ENCODE data around the gene TMEM132D.

The TMEM132D gene

GRCh38 chr12:129184127-129184928 lies 719.5 kb downstream of the TMEM132D start:
- no peak for DNase-seq (ENCODE audit: low read depth)

GRCh38 chr12:129179941-129180553 lies 723.8 kb downstream of the TMEM132D start:
- no peak for DNase-seq (ENCODE audit: low read depth)

GRCh38 chr12:129169928-129170327 lies 733.9 kb downstream of the TMEM132D start:
- DNase-seq (ENCODE audit: low read depth), result no peak

- DNase-seq (ENCODE audit: low read depth), result no peak
Observed at GRCh38 chr12:129163861-129164260, 740.0 kb downstream of the TMEM132D start.

GRCh38 chr12:129163461-129163860 lies 740.4 kb downstream of the TMEM132D start:
- DNase-seq (ENCODE audit: low read depth), result no peak

GRCh38 chr12:129162805-129163204 lies 741.0 kb downstream of the TMEM132D start:
- no peak for DNase-seq (ENCODE audit: low read depth)

GRCh38 chr12:129161511-129161910 lies 742.3 kb downstream of the TMEM132D start:
- DNase-seq (ENCODE audit: low read depth), result no peak

- DNase-seq (ENCODE audit: low read depth), result no peak
Observed at GRCh38 chr12:129160282-129160681, 743.5 kb downstream of the TMEM132D start.

- DNase-seq (ENCODE audit: low read depth), result no peak
Observed at GRCh38 chr12:129152351-129153104, 751.3 kb downstream of the TMEM132D start.

GRCh38 chr12:129150721-129151120 lies 753.1 kb downstream of the TMEM132D start:
- no peak for DNase-seq (ENCODE audit: low read depth)

- DNase-seq (ENCODE audit: low read depth), result no peak
Observed at GRCh38 chr12:129145381-129145780, 758.4 kb downstream of the TMEM132D start.

- DNase-seq (ENCODE audit: low read depth), result no peak
Observed at GRCh38 chr12:129138776-129139175, 765.0 kb downstream of the TMEM132D start.

- DNase-seq (ENCODE audit: low read depth), result no peak
Observed at GRCh38 chr12:129136694-129137325, 767.0 kb downstream of the TMEM132D start.

GRCh38 chr12:129127771-129128170 lies 776.1 kb downstream of the TMEM132D start:
- DNase-seq (ENCODE audit: low read depth), result no peak

- no peak for DNase-seq (ENCODE audit: low read depth)
Observed at GRCh38 chr12:129127211-129127610, 776.6 kb downstream of the TMEM132D start.

GRCh38 chr12:129119537-129119936 lies 784.3 kb downstream of the TMEM132D start:
- no peak for DNase-seq (ENCODE audit: low read depth)

- no peak for DNase-seq (ENCODE audit: low read depth)
Observed at GRCh38 chr12:129115558-129115957, 788.3 kb downstream of the TMEM132D start.

GRCh38 chr12:129110575-129110974 lies 793.2 kb downstream of the TMEM132D start:
- DNase-seq (ENCODE audit: low read depth), result no peak

GRCh38 chr12:129109174-129110001 lies 794.4 kb downstream of the TMEM132D start:
- DNase-seq (ENCODE audit: low read depth), result no peak

- no peak for DNase-seq (ENCODE audit: low read depth)
Observed at GRCh38 chr12:129106772-129107171, 797.1 kb downstream of the TMEM132D start.

- no peak for DNase-seq (ENCODE audit: low read depth)
Observed at GRCh38 chr12:129103231-129103630, 800.6 kb downstream of the TMEM132D start.
